Bronchial epithelial cell (primary cell): ENCODE results near the gene FLRT2. TPM values are rescaled to one million over a fixed set of nuclear protein-coding genes. Genes with fewer than 3 reads are reported as not detected.

Experiments
- DNase-seq: peaks from one replicate; pipeline ENCODE4 v3.0.0-alpha.2; 2010; ENCODE audit warnings: low read depth
- FAIRE-seq: peaks from 2 replicates; lab custom pipeline; 2011; peaks lifted over from hg19 to GRCh38; lab: Jason Lieb, UNC
- H3K27me3 ChIP-seq: 2 replicates; pipeline ENCODE4 v1.5.1; 2011; ENCODE audit warnings: low read length; ENCODE audit not compliant: control insufficient read depth, insufficient read depth
- H3K36me3 ChIP-seq: 2 replicates; pipeline ENCODE4 v1.5.1; 2011; ENCODE audit warnings: low read length; ENCODE audit not compliant: control insufficient read depth, insufficient read depth
- H3K4me3 ChIP-seq: 2 replicates; pipeline ENCODE4 v1.5.1; 2011; ENCODE audit warnings: mild to moderate bottlenecking, low read depth, low read length, control low read depth
- CTCF ChIP-seq: IDR thresholded peaks from 2 replicates; pipeline ENCODE4 v1.5.1; 2011; ENCODE audit warnings: mild to moderate bottlenecking, moderate library complexity, low read length, control low read depth, inconsistent platforms; ENCODE audit not compliant: insufficient read depth, severe bottlenecking
- total RNA-seq: library from RNA; depleted of rRNA; stranded (reverse); fragments of >200 nt; gene quantifications from 2 replicates; pipeline ENCODE4 v1.2.1, GENCODE V29; 2014

FLRT2 gene
- total RNA-seq, 1 donor from 2014 or later: 7.1 TPM

- no peak overlapping the region for H3K4me3 ChIP-seq
- TF ChIP-seq CTCF: no peak
- no peaks in the 10 kb centered on the region for H3K36me3 ChIP-seq
- no peaks in the 10 kb centered on the region for H3K27me3 ChIP-seq
- no peak for FAIRE-seq
- peak; percentile 89 for DNase-seq
Measured at GRCh38 chr14:85566603-85567002, 36.7 kb downstream of the FLRT2 start.

- no peak overlapping the region for H3K4me3 ChIP-seq
- no peaks in the 10 kb centered on the region for H3K36me3 ChIP-seq
- no peak for TF ChIP-seq CTCF
- no peak for FAIRE-seq
- H3K27me3 ChIP-seq: no peaks in the 10 kb centered on the region
- no peak for DNase-seq
Measured at GRCh38 chr14:85572011-85572410, 42.1 kb downstream of the FLRT2 start.

GRCh38 chr14:85572845-85573244 lies 42.9 kb downstream of the FLRT2 start:
- Histone ChIP-seq H3K36me3 (no peaks in the 10 kb centered on the region), H3K4me3 (no peak overlapping the region), H3K27me3 (no peaks in the 10 kb centered on the region)
- DNase-seq (peak; percentile 95), FAIRE-seq (no peak)
- TF ChIP-seq CTCF: no peak

GRCh38 chr14:85573406-85573805 lies 43.5 kb downstream of the FLRT2 start:
- TF ChIP-seq CTCF: no peak
- FAIRE-seq (no peak), DNase-seq (no peak)
- Histone ChIP-seq H3K4me3 (no peak overlapping the region), H3K27me3 (no peaks in the 10 kb centered on the region), H3K36me3 (no peaks in the 10 kb centered on the region)

GRCh38 chr14:85574853-85575616 lies 45.1 kb downstream of the FLRT2 start:
- no peaks in the 10 kb centered on the region for H3K27me3 ChIP-seq
- FAIRE-seq: no peak
- TF ChIP-seq CTCF: no peak
- no peak overlapping the region for H3K4me3 ChIP-seq
- no peak for DNase-seq
- no peaks in the 10 kb centered on the region for H3K36me3 ChIP-seq

- Histone ChIP-seq H3K27me3 (no peaks in the 10 kb centered on the region), H3K4me3 (no peak overlapping the region), H3K36me3 (no peaks in the 10 kb centered on the region)
- no peak for FAIRE-seq
- TF ChIP-seq CTCF: no peak
- no peak for DNase-seq
Measured at GRCh38 chr14:85575617-85575898, 45.6 kb downstream of the FLRT2 start.
